GM20000 (cell line): ENCODE data around the gene HMBS.
"Not testable (repeated sequence)": the region's sequence is repeated elsewhere in the genome, so short reads cannot be mapped to it uniquely, and the experiment has no call there.

Experiments used
- DNase-seq: peaks from one replicate; pipeline ENCODE4 v3.0.0; 2012; ENCODE audit warnings: low spot score
- CTCF ChIP-seq: IDR thresholded peaks from 2 replicates; pipeline ENCODE4 v1.5.1; 2012; ENCODE audit warnings: mild to moderate bottlenecking, control low read depth; ENCODE audit errors: extremely low read depth, missing control alignments

The HMBS gene

GRCh38 chr11:119056421-119056999 lies 28.2 kb upstream of the HMBS start:
- TF ChIP-seq CTCF = no peak
- DNase-seq = peak; percentile 47

GRCh38 chr11:119057000-119057769 lies 27.5 kb upstream of the HMBS start, which contains the start of gene HYOU1:
HYOU1 (minus strand) TSS chr11:119057205; CDS start chr11:119056160, 1,045 bp downstream.
- DNase-seq = peak; percentile 100
- no peak for TF ChIP-seq CTCF

DNA sequence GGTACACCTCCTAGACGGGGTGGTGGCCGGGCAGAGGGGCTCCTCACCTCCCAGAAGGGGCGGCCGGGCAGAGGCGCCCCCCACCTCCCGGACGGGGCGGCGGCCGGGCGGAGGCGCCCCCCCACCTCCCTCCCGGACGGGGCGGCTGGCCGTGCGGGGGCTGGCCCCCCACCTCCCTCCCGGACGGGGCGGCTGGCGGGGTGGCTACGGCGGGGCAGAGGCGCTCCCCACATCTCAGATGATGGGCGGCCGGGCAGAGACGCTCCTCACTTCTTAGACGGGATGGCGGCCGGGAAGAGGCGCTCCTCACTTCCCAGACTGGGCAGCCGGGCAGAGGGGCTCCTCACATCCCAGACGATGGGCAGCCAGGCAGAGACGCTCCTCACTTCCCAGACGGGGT lies 25.6 kb upstream of the HMBS start:
- not testable (repeated sequence) for DNase-seq

GRCh38 chr11:119061256-119061655 lies 23.4 kb upstream of the HMBS start:
- no peak for DNase-seq

DNA sequence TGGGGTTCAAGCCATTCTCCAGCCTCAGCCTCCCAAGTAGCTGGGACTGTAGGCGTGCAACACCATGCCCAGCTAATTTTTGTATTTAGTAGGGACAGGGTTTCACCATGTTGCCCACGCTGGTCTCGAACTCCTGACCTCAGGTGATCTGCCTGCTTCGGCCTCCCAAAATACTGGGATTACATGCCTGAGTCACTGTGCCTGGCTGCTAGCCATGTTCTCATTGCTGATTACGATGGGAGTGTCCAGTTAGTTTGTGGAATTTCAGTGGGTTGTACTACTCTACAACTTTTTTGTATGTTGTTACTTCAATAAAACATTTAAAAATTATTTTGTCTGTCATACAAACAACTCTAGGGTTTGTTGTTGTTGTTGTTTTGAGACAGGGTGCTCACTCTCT lies 21.9 kb upstream of the HMBS start:
- no peak for DNase-seq
- TF ChIP-seq CTCF = no peak

More at GRCh38 chr11:119061256-119061655, 23.4 kb upstream of the HMBS start:
- TF ChIP-seq CTCF = no peak

GRCh38 chr11:119065369-119065768 lies 19.3 kb upstream of the HMBS start:
- DNase-seq = peak; percentile 64
- TF ChIP-seq CTCF = peak; percentile 36

DNA sequence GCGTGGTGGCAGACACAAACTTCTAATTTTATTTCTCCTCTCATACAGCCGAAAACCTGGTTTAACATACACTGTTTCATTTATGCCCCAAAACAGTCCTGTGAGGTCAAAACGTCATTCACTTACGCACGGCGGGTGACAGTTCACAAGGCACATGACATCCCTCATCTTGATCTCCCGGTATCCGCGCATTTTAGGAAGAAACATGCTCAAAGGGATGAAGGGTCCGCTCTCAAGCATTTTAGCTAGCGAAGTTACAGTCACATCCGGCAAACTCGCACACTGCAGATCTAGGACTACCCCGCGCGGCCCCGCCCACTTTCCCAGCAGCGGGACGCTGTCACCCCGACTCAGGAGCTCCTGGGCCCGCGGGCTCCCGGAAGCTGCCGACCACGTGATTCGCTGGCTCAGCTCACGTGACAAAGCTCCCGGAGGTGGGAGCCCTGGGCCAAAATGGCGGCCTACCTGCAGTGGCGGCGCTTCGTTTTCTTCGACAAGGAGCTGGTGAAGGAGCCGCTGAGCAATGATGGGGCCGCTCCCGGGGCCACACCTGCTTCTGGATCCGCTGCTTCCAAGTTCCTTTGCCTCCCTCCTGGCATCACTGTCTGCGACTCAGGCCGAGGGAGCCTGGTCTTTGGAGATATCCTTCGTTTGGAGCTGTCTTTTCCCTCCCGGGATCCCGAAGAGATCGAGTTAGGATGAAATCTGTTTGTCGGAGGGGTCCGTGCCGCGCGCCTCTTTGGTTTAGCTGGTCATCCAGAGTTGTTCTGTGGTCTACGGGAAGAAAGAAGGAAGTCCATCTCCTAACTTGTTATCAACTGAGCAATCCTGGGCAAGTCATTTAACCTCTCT lies 17.1 kb upstream of the HMBS start, which contains the start of gene VPS11:
Gene VPS11, plus strand, starts transcription at position 448 of the 852 bp plus-strand sequence. Its CDS starts 6 bp downstream, at position 454.
- TF ChIP-seq CTCF = no peak
- peak; percentile 96 for DNase-seq
